Calu3 (cell line): Measurements from ENCODE around the gene SMG9. TPM values are rescaled to one million over a fixed set of nuclear protein-coding genes. Genes with fewer than 3 reads are reported as not detected.

ENCODE experiments used
- BruUV-seq: library from RNA; stranded (reverse); fragments of 400-500 nt; replicated peaks from 2 replicates; lab custom pipeline; 2021; lab: Mats Ljungman, UMichigan
- CTCF ChIA-PET: fragments of 300-600 bp; sonication (Branson Sonifier 250); formaldehyde crosslinking; loops from one replicate; lab custom pipeline; 2022; ENCODE audit warnings: antibody characterized with exemption; lab: Charles Lee
- DNase-seq: peaks from one replicate; pipeline ENCODE4 v3.0.0; 2022
- H3K27ac Mint-ChIP-seq: one replicate; pipeline ENCODE4 v1.8.0; 2022; ENCODE audit warnings: mixed read lengths; ENCODE audit not compliant: unreplicated experiment
- H3K27me3 Mint-ChIP-seq: one replicate; pipeline ENCODE4 v1.8.0; 2022; ENCODE audit warnings: mixed read lengths; ENCODE audit not compliant: unreplicated experiment
- H3K36me3 Mint-ChIP-seq: one replicate; pipeline ENCODE4 v1.8.0; 2022; ENCODE audit warnings: mild to moderate bottlenecking, moderate library complexity, mixed read lengths; ENCODE audit not compliant: insufficient read depth, unreplicated experiment
- H3K4me1 Mint-ChIP-seq: one replicate; pipeline ENCODE4 v1.8.0; 2022; ENCODE audit warnings: mild to moderate bottlenecking, low read depth, mixed read lengths; ENCODE audit not compliant: unreplicated experiment
- H3K4me3 Mint-ChIP-seq: one replicate; pipeline ENCODE4 v1.8.0; 2022; ENCODE audit warnings: mild to moderate bottlenecking, low read depth, moderate library complexity, mixed read lengths; ENCODE audit not compliant: unreplicated experiment
- H3K9me3 Mint-ChIP-seq: one replicate; pipeline ENCODE4 v1.8.0; 2022; ENCODE audit warnings: low read depth, mixed read lengths; ENCODE audit not compliant: unreplicated experiment
- CTCF ChIP-seq: fragments of 200-600 bp; IDR thresholded peaks from one replicate; pipeline ENCODE4 v1.8.0; 2022; ENCODE audit warnings: antibody characterized with exemption; ENCODE audit not compliant: unreplicated experiment
- intact Hi-C: fragments of 100-400 bp; cut with micrococcal nuclease; formaldehyde crosslinking; loops from one replicate; pipeline ENCODE4 v1.10.0; 2022; ENCODE audit not compliant: unreplicated experiment
- total RNA-seq: library from RNA; stranded (reverse); gene quantifications from 2 replicates; pipeline ENCODE4 v1.2.3, GENCODE V29; 2022

SMG9 gene
- total RNA-seq, 1 experiment from 2014 or later, result 85.5 TPM

- Mint-ChIP-seq H3K27me3 (no peaks in the 10 kb centered on the region), H3K4me1 (peaks cover 10% of the 10 kb centered on the region), H3K36me3 (peaks cover 39% of the 10 kb centered on the region), H3K27ac (no peak overlapping the region), H3K4me3 (no peak overlapping the region), H3K9me3 (no peaks in the 10 kb centered on the region)
- TF ChIP-seq CTCF, result no peak
- no peak for DNase-seq
- CTCF ChIA-PET, result no interaction called here
- no TSS peak for BruUV-seq
- intact Hi-C loops, result no loop called here
Measured at GRCh38 chr19:43749898-43750297, 4.9 kb downstream of the SMG9 start.

GRCh38 chr19:43749152-43749551, 5.6 kb downstream of the SMG9 start:
- no peak overlapping the region for H3K4me3 Mint-ChIP-seq
- no peak for TF ChIP-seq CTCF
- DNase-seq, result no peak
- intact Hi-C loops, result no loop called here
- H3K27ac Mint-ChIP-seq, result no peak overlapping the region
- CTCF ChIA-PET, result no interaction called here
- peaks cover 39% of the 10 kb centered on the region for H3K36me3 Mint-ChIP-seq
- no peaks in the 10 kb centered on the region for H3K9me3 Mint-ChIP-seq
- peaks cover 10% of the 10 kb centered on the region for H3K4me1 Mint-ChIP-seq
- BruUV-seq, result no TSS peak
- H3K27me3 Mint-ChIP-seq, result no peaks in the 10 kb centered on the region

- DNase-seq, result no peak
- Mint-ChIP-seq H3K27me3 (no peaks in the 10 kb centered on the region), H3K27ac (no peak overlapping the region), H3K36me3 (peaks cover 39% of the 10 kb centered on the region), H3K4me3 (no peak overlapping the region), H3K9me3 (no peaks in the 10 kb centered on the region), H3K4me1 (peaks cover 10% of the 10 kb centered on the region)
- BruUV-seq, result no TSS peak
- CTCF ChIA-PET, result no interaction called here
- intact Hi-C loops, result no loop called here
- no peak for TF ChIP-seq CTCF
Measured at GRCh38 chr19:43748685-43749084, 6.1 kb downstream of the SMG9 start.

GRCh38 chr19:43748205-43748594, 6.6 kb downstream of the SMG9 start:
- BruUV-seq, result no TSS peak
- no peak overlapping the region for H3K27ac Mint-ChIP-seq
- intact Hi-C loops, result no loop called here

More at GRCh38 chr19:43748205-43748594, 6.6 kb downstream of the SMG9 start:
- peaks cover 8% of the 10 kb centered on the region for H3K4me1 Mint-ChIP-seq
- H3K4me3 Mint-ChIP-seq, result no peak overlapping the region
- H3K36me3 Mint-ChIP-seq, result peaks cover 43% of the 10 kb centered on the region
- no peak for TF ChIP-seq CTCF
- H3K9me3 Mint-ChIP-seq, result no peaks in the 10 kb centered on the region
- no peak for DNase-seq
- no peaks in the 10 kb centered on the region for H3K27me3 Mint-ChIP-seq
- CTCF ChIA-PET, result no interaction called here
